Right lobe of liver (tissue), 4 donors: ENCODE measurements around the gene FAM120AOS.

ENCODE experiments used
- CTCF ChIP-seq, 4 donors: fragments of 200-600 bp in 3 of 4; fragments of 450-650 bp in 1 of 4; IDR thresholded peaks; one replicate each; pipeline versions ENCODE4 v1.5.1 to v1.8.0; 2016 to 2022; ENCODE audit warnings: antibody characterized with exemption in 4 of 4, mild to moderate bottlenecking in 2 of 4
- POLR2A ChIP-seq: fragments of 450-650 bp; IDR thresholded peaks from one replicate; pipeline ENCODE4 v1.6.1; 2017; ENCODE audit warnings: antibody characterized with exemption, mild to moderate bottlenecking
- donor health status: DM: no; HTN: no; CAD: no.
- donor health status: DM: no; HTN: no; CAD: no.
- donor health status: DM: no; HTN: yes; CAD: no.

DNA sequence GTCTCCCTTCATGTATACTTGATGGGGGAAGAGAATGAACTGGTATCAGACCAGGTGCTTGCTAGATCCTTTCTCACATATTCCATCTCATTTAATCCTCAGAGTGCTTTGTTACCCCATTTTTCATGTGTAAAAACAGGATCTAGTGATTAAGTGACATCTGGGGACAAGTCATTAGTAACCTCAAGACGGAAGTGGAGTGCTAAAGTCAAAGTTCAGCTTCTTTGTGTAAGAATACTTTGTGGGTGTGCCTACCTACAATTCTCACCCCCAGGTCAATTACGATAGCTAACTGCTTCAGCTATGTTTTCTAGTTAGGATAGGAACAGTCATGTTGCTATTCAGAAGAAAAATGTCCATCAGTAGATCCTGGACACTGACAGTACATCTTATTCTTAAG, 3.1 kb upstream of the FAM120AOS start:
- TF ChIP-seq POLR2A (no peak), CTCF (IDR thresholded peaks at IDR 0.05) (no peak)
